B cell (primary cell): Measurements from ENCODE around the gene MPP2. TPM values are rescaled to one million over a fixed set of nuclear protein-coding genes. Genes with fewer than 3 reads are reported as not detected.
A peak's percentile ranks its signal among the peaks of the same experiment; 100 is the strongest.
"Not testable (repeated sequence)": the region's sequence is repeated elsewhere in the genome, so short reads cannot be mapped to it uniquely, and the experiment has no call there.

Experiments
- ATAC-seq: fragments of 200-7000 bp; cut with Tn5 transposase; one replicate; pipeline ENCODE4 v1.10.0; 2021; ENCODE audit warnings: low read depth, mild to moderate bottlenecking, moderate number of reproducible peaks, moderate library complexity
- CTCF ChIA-PET: fragments of 350-600 bp; sonication (Branson Sonifier 250); formaldehyde crosslinking; loops from one replicate; lab custom pipeline; 2021; ENCODE audit warnings: antibody characterized with exemption, inconsistent platforms; lab: Charles Lee
- POLR2A ChIA-PET: fragments of 350-600 bp; sonication (Branson Sonifier 250); formaldehyde crosslinking; loops from one replicate; lab custom pipeline; 2021; ENCODE audit warnings: antibody characterized with exemption; lab: Charles Lee
- DNase-seq: peaks from one replicate; pipeline ENCODE4 v3.0.0; 2013
- H2AFZ ChIP-seq: 2 replicates; pipeline ENCODE4 v1.6.1; 2012; ENCODE audit warnings: mild to moderate bottlenecking, low read depth, low read length; ENCODE audit not compliant: insufficient read depth, poor library complexity, severe bottlenecking
- H3K27ac ChIP-seq, 2 donors: 1 replicate in 1 of 2; 2 replicates in 1 of 2; pipeline ENCODE4 v1.5.1; 2012 to 2013; ENCODE audit warnings: low read length in 2 of 2, mild to moderate bottlenecking in 2 of 2, moderate library complexity in 1 of 2
- H3K27me3 ChIP-seq, 4 experiments: fragments of 200-600 bp in 1 of 4; sonication (generic) in 1 of 4; replicated peaks in 1 of 4; 1 replicate in 2 of 4; 2 replicates in 2 of 4; pipeline versions ENCODE4 v1.6.1 to v1.7.0; 2013 to 2016; ENCODE audit warnings: low read length in 3 of 4, mild to moderate bottlenecking in 2 of 4, mixed read lengths in 1 of 4, moderate library complexity in 1 of 4; ENCODE audit not compliant: insufficient read depth in 4 of 4, control insufficient read depth in 3 of 4; ENCODE audit errors: control extremely low read depth in 1 of 4
- H3K36me3 ChIP-seq, 2 experiments: replicated peaks in 1 of 2; 1 replicate in 1 of 2; 2 replicates in 1 of 2; pipeline versions ENCODE4 v1.6.1 to v1.7.1; 2013; ENCODE audit warnings: low read length in 1 of 2; ENCODE audit not compliant: insufficient read depth in 2 of 2, control insufficient read depth in 1 of 2; ENCODE audit errors: control extremely low read depth in 1 of 2, extremely low read depth in 1 of 2
- H3K4me1 ChIP-seq, 2 donors: fragments of 200-600 bp in 1 of 2; sonication (generic) in 1 of 2; 1 replicate in 1 of 2; 2 replicates in 1 of 2; pipeline versions ENCODE4 v1.5.1 to v1.6.1; 2013 to 2017; ENCODE audit warnings: low read length in 2 of 2; ENCODE audit not compliant: control insufficient read depth in 2 of 2, insufficient read depth in 2 of 2
- H3K4me2 ChIP-seq: replicated peaks from 2 replicates; pipeline ENCODE3; 2012; ENCODE audit warnings: mild to moderate bottlenecking, low read depth, low read length; ENCODE audit not compliant: poor library complexity, severe bottlenecking
- H3K4me3 ChIP-seq, 5 experiments: fragments of 200-600 bp in 1 of 5; sonication (generic) in 1 of 5; 1 replicate in 3 of 5; 2 replicates in 2 of 5; pipeline versions ENCODE4 v1.5.1 to v1.7.0; 2011 to 2016; ENCODE audit warnings: low read length in 4 of 5, mild to moderate bottlenecking in 4 of 5, low read depth in 2 of 5, control low read depth in 1 of 5, moderate library complexity in 1 of 5; ENCODE audit not compliant: insufficient read depth in 1 of 5; ENCODE audit errors: control extremely low read depth in 1 of 5, extremely low read depth in 1 of 5
- H3K79me2 ChIP-seq: fragments of 200-600 bp; sonication (generic); one replicate; pipeline ENCODE4 v1.6.0; 2016; ENCODE audit warnings: low read length; ENCODE audit not compliant: control insufficient read depth, insufficient read depth
- H3K9ac ChIP-seq: fragments of 200-600 bp; sonication (generic); 2 replicates; pipeline ENCODE4 v1.6.1; 2017; ENCODE audit warnings: mild to moderate bottlenecking, low read length, moderate library complexity
- H3K9me3 ChIP-seq, 3 donors: one replicate each; pipeline versions ENCODE4 v1.6.1 to v1.7.1; 2013; ENCODE audit warnings: low read length in 2 of 3; ENCODE audit not compliant: control insufficient read depth in 2 of 3, insufficient read depth in 1 of 3; ENCODE audit errors: control extremely low read depth in 1 of 3
- H4K20me1 ChIP-seq: 2 replicates; pipeline ENCODE4 v1.6.0; 2012; ENCODE audit warnings: mild to moderate bottlenecking, low read length; ENCODE audit not compliant: insufficient read depth, control insufficient read depth, poor library complexity, severe bottlenecking
- H3K27ac Mint-ChIP-seq: one replicate; pipeline ENCODE4 v1.8.0; 2021; ENCODE audit warnings: mixed read lengths
- H3K27me3 Mint-ChIP-seq: one replicate; pipeline ENCODE4 v1.8.0; 2021; ENCODE audit warnings: mixed read lengths
- H3K4me1 Mint-ChIP-seq: one replicate; pipeline ENCODE4 v1.8.0; 2021; ENCODE audit warnings: mixed read lengths
- H3K4me3 Mint-ChIP-seq: one replicate; pipeline ENCODE4 v1.8.0; 2021; ENCODE audit warnings: mixed read lengths
- H3K9me3 Mint-ChIP-seq: one replicate; pipeline ENCODE4 v1.8.0; 2022; ENCODE audit warnings: mixed read lengths; ENCODE audit not compliant: insufficient read depth
- EZH2 ChIP-seq: IDR thresholded peaks from 2 replicates; pipeline ENCODE4 v1.6.1; 2012; ENCODE audit warnings: borderline replicate concordance, low read depth, mild to moderate bottlenecking, moderate library complexity, low read length; ENCODE audit not compliant: insufficient read depth, poor library complexity, severe bottlenecking
- WGBS: methylation state at CpG from one replicate; pipeline ENCODE4 v1.1.5; 2013; ENCODE audit warnings: missing lambda C conversion rate; ENCODE audit not compliant: insufficient coverage; 5-methylcytosine and 5-hydroxymethylcytosine counted together
- intact Hi-C: fragments of 100-400 bp; cut with micrococcal nuclease; formaldehyde crosslinking; loops from one replicate; pipeline ENCODE4 v1.10.0; 2022
- polyA plus RNA-seq: library from polyadenylated mRNA; depleted of rRNA; stranded (reverse); fragments of >200 nt; gene quantifications from 2 replicates; pipeline ENCODE4 v1.2.3, GENCODE V29; 2012
- total RNA-seq, 2 donors: library from RNA; stranded (reverse); fragments of 120-200 nt in 1 of 2; gene quantifications; 1 replicate in 1 of 2; 2 replicates in 1 of 2; pipeline versions ENCODE4 v1.2.3 to v1.2.4, GENCODE V29; 2013 to 2022
- TF ChIP-seq, protein P1 (sequence below): fragments of 200-600 bp; IDR thresholded peaks from one replicate; pipeline ENCODE4 v1.8.0; 2022; ENCODE audit warnings: antibody characterized with exemption, mild to moderate bottlenecking

Gene MPP2
- total and polyA plus RNA-seq, 2 donors (not counting 1 experiment from before 2014, with no cell fraction given) = 0.15 TPM; not detected in 1

DNA sequence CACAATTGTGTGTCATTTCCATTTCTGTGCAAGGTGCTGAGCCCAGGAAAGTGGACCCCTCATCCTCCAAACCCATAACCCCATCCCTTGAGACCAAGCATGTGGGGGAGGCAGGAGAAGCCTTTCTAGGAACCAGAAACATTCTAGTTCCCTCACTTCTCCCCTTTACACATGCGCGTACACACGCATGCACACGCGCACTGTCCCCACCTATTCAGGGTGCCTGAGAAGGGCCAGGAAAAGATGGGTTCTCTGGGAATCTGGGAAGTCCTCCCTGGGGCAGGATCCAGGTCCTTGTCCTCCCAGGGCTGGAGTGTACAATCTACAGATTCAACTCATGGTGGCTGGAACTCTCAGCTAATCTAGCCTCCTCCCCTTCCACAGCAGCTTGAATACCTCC is 32.5 kb upstream of the MPP2 start:
- CTCF ChIA-PET = interaction anchor here (0.6 to 1.6 kb wide), 2 partner anchors 103 to 391 kb away, joined by 5 read pairs; no protein-coding TSS in a partner anchor
- no peak for ATAC-seq
- no peaks in the 10 kb centered on the region for H4K20me1 ChIP-seq
- H3K4me3 ChIP-seq = no peak overlapping the region
- Mint-ChIP-seq H3K9me3 (no peaks in the 10 kb centered on the region), H3K27ac (no peak overlapping the region), H3K4me3 (no peak overlapping the region), H3K27me3 (peaks cover 29% of the 10 kb centered on the region), H3K4me1 (peaks cover 11% of the 10 kb centered on the region)
- WGBS = 100% methylated on average over 3 of the region's 5 CpGs
- H3K4me1 ChIP-seq = peaks cover 10 to 11% of the 10 kb centered on the region in 2 donors
- DNase-seq = no peak
- H3K27ac ChIP-seq = no peak overlapping the region
- no peaks in the 10 kb centered on the region for H3K36me3 ChIP-seq
- H3K4me2 ChIP-seq = no peak overlapping the region
- POLR2A ChIA-PET = no interaction called here
- H3K9me3 ChIP-seq = no peaks in the 10 kb centered on the region
- intact Hi-C loops = loop anchor here (5.0 kb wide), 1 partner anchor 412 kb away; no protein-coding TSS in a partner anchor
- peaks cover 0 to 37% (median 7%) of the 10 kb centered on the region in 4 experiments for H3K27me3 ChIP-seq
- H2AFZ ChIP-seq = no peak overlapping the region
- TF ChIP-seq, protein P1, sequence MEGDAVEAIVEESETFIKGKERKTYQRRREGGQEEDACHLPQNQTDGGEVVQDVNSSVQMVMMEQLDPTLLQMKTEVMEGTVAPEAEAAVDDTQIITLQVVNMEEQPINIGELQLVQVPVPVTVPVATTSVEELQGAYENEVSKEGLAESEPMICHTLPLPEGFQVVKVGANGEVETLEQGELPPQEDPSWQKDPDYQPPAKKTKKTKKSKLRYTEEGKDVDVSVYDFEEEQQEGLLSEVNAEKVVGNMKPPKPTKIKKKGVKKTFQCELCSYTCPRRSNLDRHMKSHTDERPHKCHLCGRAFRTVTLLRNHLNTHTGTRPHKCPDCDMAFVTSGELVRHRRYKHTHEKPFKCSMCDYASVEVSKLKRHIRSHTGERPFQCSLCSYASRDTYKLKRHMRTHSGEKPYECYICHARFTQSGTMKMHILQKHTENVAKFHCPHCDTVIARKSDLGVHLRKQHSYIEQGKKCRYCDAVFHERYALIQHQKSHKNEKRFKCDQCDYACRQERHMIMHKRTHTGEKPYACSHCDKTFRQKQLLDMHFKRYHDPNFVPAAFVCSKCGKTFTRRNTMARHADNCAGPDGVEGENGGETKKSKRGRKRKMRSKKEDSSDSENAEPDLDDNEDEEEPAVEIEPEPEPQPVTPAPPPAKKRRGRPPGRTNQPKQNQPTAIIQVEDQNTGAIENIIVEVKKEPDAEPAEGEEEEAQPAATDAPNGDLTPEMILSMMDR = no peak
- no peak for TF ChIP-seq EZH2
- no peaks in the 10 kb centered on the region for H3K79me2 ChIP-seq
- H3K9ac ChIP-seq = no peak overlapping the region

DNA sequence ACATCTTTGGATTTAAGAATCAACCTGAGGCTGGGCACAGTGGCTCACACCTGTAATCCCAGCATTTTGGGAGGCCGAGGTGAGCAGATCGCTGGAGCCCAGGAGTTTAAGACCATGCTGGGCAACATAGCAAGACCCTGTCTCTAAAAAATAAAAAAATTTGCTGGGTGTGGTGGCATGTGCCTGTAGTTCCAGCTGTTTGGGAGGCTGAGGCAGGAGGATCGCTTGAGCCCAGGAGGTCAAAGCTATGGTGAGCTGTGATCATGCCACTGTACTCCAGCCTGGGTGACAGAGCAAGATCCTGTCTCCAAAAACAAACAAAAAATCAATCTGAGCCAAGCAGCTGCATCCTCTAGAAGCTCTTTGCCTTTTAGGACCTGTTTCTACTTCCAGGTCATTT is 32.1 kb upstream of the MPP2 start:
- intact Hi-C loops, H3K4me2 ChIP-seq, H3K27ac ChIP-seq, H3K79me2 ChIP-seq, H2AFZ ChIP-seq, H3K4me3 ChIP-seq, H3K27ac Mint-ChIP-seq, H3K9me3 Mint-ChIP-seq, H3K36me3 ChIP-seq, POLR2A ChIA-PET, ATAC-seq, H3K9ac ChIP-seq, H4K20me1 ChIP-seq, DNase-seq, H3K9me3 ChIP-seq: not testable (repeated sequence)
- Mint-ChIP-seq H3K27me3 (peaks cover 26% of the 10 kb centered on the region), H3K4me3 (peak overlapping the region; percentile 43), H3K4me1 (peaks cover 11% of the 10 kb centered on the region)
- Histone ChIP-seq H3K4me1 (peaks cover 10 to 11% of the 10 kb centered on the region in 2 donors), H3K27me3 (peaks cover 0 to 37% (median 7%) of the 10 kb centered on the region in 4 experiments)
- WGBS = 93% methylated on average over 3 of the region's 3 CpGs
- CTCF ChIA-PET = interaction anchor here (0.6 to 1.6 kb wide), 2 partner anchors 103 to 392 kb away, joined by 5 read pairs; no protein-coding TSS in a partner anchor
